Skeletal muscle tissue (tissue), 4 donors: ENCODE results near the gene AGBL1. TPM values are rescaled to one million over a fixed set of nuclear protein-coding genes. Genes with fewer than 3 reads are reported as not detected.

Source experiments
- H3K27ac ChIP-seq: one replicate; pipeline ENCODE4 v1.7.0; 2013; ENCODE audit warnings: mild to moderate bottlenecking, low read depth, low read length, inconsistent platforms
- H3K27me3 ChIP-seq, 3 donors: one replicate each; pipeline ENCODE4 v1.7.0; 2013; ENCODE audit warnings: low read length in 3 of 3; ENCODE audit not compliant: control insufficient read depth in 3 of 3, insufficient read depth in 3 of 3
- H3K36me3 ChIP-seq, 3 donors: one replicate each; pipeline ENCODE4 v1.7.0; 2013; ENCODE audit warnings: low read length in 3 of 3; ENCODE audit not compliant: control insufficient read depth in 3 of 3, insufficient read depth in 3 of 3
- H3K4me1 ChIP-seq, 3 donors: one replicate each; pipeline ENCODE4 v1.7.0; 2013; ENCODE audit warnings: low read length in 3 of 3, mild to moderate bottlenecking in 3 of 3; ENCODE audit not compliant: control insufficient read depth in 3 of 3, insufficient read depth in 3 of 3
- H3K4me3 ChIP-seq, 3 donors: one replicate each; pipeline ENCODE4 v1.7.0; 2013; ENCODE audit warnings: low read length in 3 of 3
- H3K9ac ChIP-seq, 3 donors: one replicate each; pipeline ENCODE4 v1.7.0; 2013; ENCODE audit warnings: low read length in 3 of 3, mild to moderate bottlenecking in 3 of 3, moderate library complexity in 2 of 3, low read depth in 1 of 3
- H3K9me3 ChIP-seq, 3 donors: one replicate each; pipeline ENCODE4 v1.7.0; 2013; ENCODE audit warnings: low read length in 3 of 3; ENCODE audit not compliant: control insufficient read depth in 3 of 3
- total RNA-seq: library from RNA; depleted of rRNA; stranded (reverse); fragments of >200 nt; gene quantifications from one replicate; pipeline ENCODE4 v1.2.3, GENCODE V29; 2014
- donor health status: Osteomylitis.

The AGBL1 gene
- total RNA-seq, 1 donor from 2014 or later: 31.3 TPM

DNA sequence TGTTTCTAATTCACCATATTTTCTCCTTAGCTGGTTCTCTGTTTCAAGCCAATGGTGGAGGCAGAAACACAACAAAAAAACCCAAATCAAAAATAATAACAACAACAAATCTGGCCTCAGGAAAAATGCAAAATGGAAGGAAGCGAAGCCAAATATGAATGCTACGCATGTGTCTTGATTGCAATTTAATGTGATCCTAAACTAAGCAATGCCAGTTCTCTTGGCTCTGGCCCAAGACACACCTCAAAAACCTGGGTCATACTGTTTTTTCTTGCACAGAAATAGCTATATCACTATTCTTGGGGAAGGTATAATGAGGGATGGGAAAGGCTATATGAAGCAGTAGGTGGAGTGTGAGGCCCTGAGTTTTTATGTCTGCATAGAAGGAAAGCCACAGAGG is 724.7 kb downstream of the AGBL1 start:
- Histone ChIP-seq H3K36me3 (no peaks in the 10 kb centered on the region), H3K9ac (no peak overlapping the region), H3K27ac (no peak overlapping the region), H3K4me1 (peaks cover 0 to 4% (median 3%) of the 10 kb centered on the region in 3 donors), H3K27me3 (no peaks in the 10 kb centered on the region), H3K9me3 (no peaks in the 10 kb centered on the region), H3K4me3 (no peak overlapping the region)

DNA sequence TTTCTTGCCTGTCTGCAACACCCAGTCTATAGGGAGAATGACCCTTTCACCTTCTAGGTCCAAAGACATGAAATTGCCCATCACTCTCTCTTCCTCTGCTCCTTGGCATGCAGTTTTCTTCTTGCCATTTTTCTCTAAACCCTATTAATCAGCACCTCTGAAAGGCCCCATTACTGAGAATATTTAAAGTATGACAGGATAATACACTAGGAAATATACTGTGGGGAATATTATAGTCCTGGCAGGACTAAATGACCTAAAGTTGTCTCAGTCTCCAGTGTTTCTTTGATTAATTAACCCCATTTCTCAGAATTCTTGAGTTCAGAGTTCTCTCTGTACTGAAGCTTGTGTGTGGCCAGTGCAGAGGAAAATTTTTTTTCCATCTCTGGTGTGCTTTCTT is 730.7 kb downstream of the AGBL1 start:
- H3K4me3 ChIP-seq: no peak overlapping the region
- H3K36me3 ChIP-seq: no peaks in the 10 kb centered on the region
- no peaks in the 10 kb centered on the region for H3K4me1 ChIP-seq
- no peaks in the 10 kb centered on the region for H3K9me3 ChIP-seq
- no peaks in the 10 kb centered on the region for H3K27me3 ChIP-seq
- no peak overlapping the region for H3K27ac ChIP-seq
- H3K9ac ChIP-seq: no peak overlapping the region

DNA sequence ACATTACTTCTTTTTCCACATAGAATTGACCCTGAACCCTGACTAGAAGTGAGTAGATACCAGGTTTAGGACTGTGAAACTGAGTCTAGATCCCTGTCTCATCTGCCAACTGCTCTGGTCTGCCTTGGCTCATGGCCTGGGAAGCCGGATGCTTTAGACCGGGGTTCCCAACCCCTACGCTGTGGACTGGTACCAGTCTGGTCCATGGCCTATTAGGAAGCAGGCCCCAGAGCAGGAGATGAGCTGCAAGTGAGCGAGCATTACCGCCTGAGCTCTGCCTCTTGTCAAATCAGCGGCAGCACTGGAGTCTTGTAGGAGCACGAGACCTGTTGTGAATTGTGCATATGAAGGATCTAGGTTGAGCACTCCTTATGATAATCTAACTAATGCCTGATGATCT is 734.2 kb downstream of the AGBL1 start:
- Histone ChIP-seq H3K9ac (no peak overlapping the region), H3K4me3 (no peak overlapping the region), H3K4me1 (no peaks in the 10 kb centered on the region), H3K27me3 (no peaks in the 10 kb centered on the region), H3K36me3 (no peaks in the 10 kb centered on the region), H3K27ac (no peak overlapping the region), H3K9me3 (no peaks in the 10 kb centered on the region)

DNA sequence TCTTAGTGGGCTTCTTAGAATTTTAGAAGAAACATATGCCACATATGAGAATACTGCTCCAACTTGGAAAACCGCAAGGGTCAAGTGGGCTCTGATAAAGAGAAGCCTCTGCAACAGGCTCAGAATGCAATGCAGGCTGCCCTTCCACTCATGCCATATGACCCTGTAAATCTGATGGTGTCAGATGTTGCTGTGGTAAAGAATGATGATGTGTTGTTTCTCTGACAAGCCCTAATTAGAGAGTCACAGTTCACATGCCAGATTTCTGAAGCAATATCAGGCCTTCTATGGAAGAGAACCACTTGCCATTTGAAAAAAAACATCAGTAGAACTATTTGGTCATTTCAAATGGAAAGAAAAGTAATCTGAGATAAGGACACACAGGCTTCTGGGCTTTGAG is 749.6 kb downstream of the AGBL1 start:
- Histone ChIP-seq H3K27ac (no peak overlapping the region), H3K4me3 (no peak overlapping the region), H3K36me3 (no peaks in the 10 kb centered on the region), H3K9me3 (no peaks in the 10 kb centered on the region), H3K4me1 (peaks cover 2 to 8% (median 7%) of the 10 kb centered on the region in 3 donors), H3K27me3 (no peaks in the 10 kb centered on the region), H3K9ac (no peak overlapping the region)

DNA sequence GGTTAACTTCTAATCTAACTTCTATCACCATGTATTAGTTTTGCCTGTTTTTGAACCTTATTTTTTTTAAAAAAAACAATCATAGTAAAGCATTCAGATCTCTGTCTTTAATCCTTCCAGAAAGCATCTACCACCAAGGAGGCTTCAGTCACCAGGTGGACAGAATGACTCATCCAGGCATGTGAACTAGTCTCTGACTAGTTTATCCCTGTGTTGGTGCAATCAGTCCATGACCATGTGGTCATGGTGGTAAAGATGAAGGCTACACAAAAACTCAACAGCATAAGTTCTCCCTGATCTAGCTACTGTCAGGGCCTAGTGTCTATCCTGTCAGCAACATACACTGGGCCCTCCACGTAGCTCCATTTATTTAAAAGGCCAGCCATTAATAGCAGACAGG is 750.6 kb downstream of the AGBL1 start:
- Histone ChIP-seq H3K9ac (no peak overlapping the region), H3K27me3 (no peaks in the 10 kb centered on the region), H3K36me3 (no peaks in the 10 kb centered on the region), H3K4me3 (no peak overlapping the region), H3K4me1 (peaks cover 2 to 15% (median 11%) of the 10 kb centered on the region in 3 donors), H3K9me3 (no peaks in the 10 kb centered on the region), H3K27ac (no peak overlapping the region)

DNA sequence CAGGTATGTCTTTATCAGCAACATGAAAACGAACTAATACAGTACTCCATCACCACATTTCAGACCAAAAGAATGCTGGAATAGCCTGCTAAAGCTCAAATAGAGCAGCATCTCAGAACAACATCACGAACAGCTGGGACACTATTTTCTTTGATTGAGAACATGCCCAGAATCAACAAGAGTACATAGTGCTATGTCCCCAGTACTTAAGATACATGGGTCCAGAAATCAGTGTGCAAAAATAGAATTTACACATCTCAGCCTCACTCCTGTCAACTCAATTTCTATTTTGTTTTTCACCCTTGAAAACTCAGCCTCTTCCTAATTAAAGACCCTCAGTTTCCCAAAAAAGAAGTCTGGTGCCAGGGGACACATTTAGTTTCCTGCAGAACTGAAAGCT is 753.9 kb downstream of the AGBL1 start:
- H3K4me1 ChIP-seq: peaks cover 11 to 21% (median 15%) of the 10 kb centered on the region in 3 donors
- no peaks in the 10 kb centered on the region for H3K36me3 ChIP-seq
- no peak overlapping the region for H3K9ac ChIP-seq
- no peak overlapping the region for H3K4me3 ChIP-seq
- H3K27me3 ChIP-seq: no peaks in the 10 kb centered on the region
- no peak overlapping the region for H3K27ac ChIP-seq
- H3K9me3 ChIP-seq: no peaks in the 10 kb centered on the region

DNA sequence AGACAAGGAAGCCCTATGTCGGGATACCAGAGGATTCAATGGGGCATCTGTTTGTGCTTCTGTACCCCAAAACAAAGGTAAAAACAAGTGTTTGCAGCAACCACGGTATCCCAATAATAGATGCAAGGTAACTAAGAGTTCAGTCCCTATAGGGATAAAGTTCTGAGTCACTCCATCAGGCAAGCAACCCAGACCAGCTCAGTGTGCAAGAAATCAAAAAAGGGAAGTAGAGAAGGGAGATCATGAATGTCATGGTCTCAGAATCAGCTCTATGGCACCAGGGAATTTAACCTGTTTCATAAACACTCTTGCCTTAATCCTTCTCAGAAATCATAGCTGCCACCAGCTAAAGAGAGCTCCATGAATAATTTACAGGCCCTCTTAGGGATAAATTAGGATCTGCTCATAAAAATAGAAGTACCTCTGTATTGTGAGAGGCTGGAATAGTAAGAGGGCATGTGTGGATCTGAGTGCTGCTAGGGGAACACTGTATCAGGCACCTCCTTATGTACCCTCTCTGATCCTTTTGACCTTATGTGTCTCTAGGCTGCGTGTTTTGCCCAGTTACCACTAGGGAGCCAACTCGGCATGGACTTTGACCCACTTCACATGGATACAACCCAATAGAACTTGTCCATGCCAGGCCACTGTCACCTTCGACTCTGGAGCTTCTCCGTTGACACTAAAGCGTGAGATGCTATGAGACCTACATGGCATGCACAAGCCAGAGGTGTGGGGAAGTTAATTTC is 754.6 kb downstream of the AGBL1 start:
- Histone ChIP-seq H3K27ac (no peak overlapping the region), H3K4me1 (peaks cover 11 to 21% (median 15%) of the 10 kb centered on the region in 3 donors), H3K9me3 (no peaks in the 10 kb centered on the region), H3K27me3 (no peaks in the 10 kb centered on the region), H3K9ac (no peak overlapping the region), H3K36me3 (no peaks in the 10 kb centered on the region), H3K4me3 (no peak overlapping the region)

DNA sequence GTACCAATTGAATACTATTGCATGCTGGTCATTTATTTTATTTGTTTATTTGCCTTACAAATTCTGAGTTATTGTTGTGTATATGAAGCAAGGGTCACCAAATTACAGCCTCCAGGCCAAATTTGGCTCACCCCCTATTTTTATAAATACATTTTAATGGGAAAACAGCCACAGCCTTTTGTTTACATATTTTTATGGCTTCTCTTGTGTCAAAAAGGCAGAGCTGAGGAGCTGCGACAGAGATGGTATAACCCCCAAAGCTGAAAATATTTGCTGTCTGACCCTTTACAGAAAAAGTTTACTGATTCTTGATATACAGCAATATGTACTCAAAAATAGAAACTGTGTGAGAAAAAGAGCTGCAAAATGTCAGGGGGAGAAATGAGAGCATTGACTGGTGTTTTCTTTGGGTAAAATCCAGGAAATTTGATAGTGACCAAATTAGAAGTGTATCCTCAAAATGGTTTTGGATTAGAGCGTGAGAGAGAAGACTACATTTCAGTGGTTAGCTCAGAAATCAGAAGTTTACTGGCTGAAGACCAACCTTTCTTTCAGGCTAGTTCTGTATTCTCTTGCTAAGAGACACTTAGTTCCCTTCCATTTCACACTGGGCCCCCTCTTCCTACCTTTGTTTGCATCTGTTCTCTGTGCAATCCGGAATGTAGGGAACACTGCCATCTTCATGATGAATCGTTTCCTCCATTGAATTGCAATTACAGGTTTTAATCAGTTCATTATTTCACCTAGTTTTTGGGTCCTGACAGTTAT is 757.8 kb downstream of the AGBL1 start:
- Histone ChIP-seq H3K4me1 (peaks cover 11 to 21% (median 15%) of the 10 kb centered on the region in 3 donors), H3K9me3 (no peaks in the 10 kb centered on the region), H3K4me3 (no peak overlapping the region), H3K27me3 (no peaks in the 10 kb centered on the region), H3K36me3 (no peaks in the 10 kb centered on the region), H3K9ac (no peak overlapping the region), H3K27ac (no peak overlapping the region)

DNA sequence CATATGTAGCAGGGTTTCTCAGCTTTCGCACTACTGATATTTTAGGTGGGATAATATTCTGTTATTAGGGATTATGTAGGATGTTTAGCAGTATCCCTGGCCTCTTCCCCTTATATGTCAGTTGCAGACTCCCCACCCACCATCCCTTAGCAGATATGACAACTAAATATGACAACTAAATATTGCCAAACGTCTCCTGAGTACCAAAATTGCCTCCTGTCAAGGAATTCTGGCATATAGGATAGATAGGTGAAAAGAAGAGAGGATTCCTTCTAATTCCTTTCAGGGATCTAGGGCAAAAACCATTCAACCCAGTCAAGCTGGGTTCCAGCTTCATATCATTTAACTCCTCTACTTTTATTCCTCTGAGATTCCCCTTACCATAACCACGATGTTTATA is 759.8 kb downstream of the AGBL1 start:
- H3K4me1 ChIP-seq: peaks cover 5 to 11% (median 10%) of the 10 kb centered on the region in 3 donors
- H3K4me3 ChIP-seq: no peak overlapping the region
- H3K9me3 ChIP-seq: no peaks in the 10 kb centered on the region
- no peaks in the 10 kb centered on the region for H3K27me3 ChIP-seq
- no peak overlapping the region for H3K27ac ChIP-seq
- H3K36me3 ChIP-seq: no peaks in the 10 kb centered on the region
- no peak overlapping the region for H3K9ac ChIP-seq

DNA sequence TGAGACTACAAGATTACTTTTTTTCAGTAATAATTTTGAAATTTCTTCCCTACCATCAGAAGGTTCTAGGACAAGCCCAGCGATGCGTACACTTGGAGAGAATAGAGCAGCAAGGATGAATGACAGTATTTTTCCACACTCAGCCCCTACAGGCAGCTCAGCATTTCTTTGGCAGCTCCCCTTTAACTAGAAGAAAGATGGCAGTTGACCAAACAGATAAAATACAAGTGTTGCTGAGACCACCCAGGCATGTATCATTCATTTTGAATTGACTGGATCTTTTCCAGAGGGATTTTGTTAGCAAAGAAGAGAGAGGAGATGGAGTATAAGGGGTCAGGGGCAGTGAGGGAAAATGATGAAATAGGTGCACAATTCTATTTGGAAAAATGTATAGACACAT is 761.3 kb downstream of the AGBL1 start:
- no peaks in the 10 kb centered on the region for H3K9me3 ChIP-seq
- no peak overlapping the region for H3K27ac ChIP-seq
- no peak overlapping the region for H3K9ac ChIP-seq
- H3K27me3 ChIP-seq: no peaks in the 10 kb centered on the region
- H3K36me3 ChIP-seq: no peaks in the 10 kb centered on the region
- H3K4me3 ChIP-seq: no peak overlapping the region
- H3K4me1 ChIP-seq: peaks cover 4 to 10% (median 6%) of the 10 kb centered on the region in 3 donors
